ENCODE measurements around the gene TLL1.

The TLL1 gene

DNA sequence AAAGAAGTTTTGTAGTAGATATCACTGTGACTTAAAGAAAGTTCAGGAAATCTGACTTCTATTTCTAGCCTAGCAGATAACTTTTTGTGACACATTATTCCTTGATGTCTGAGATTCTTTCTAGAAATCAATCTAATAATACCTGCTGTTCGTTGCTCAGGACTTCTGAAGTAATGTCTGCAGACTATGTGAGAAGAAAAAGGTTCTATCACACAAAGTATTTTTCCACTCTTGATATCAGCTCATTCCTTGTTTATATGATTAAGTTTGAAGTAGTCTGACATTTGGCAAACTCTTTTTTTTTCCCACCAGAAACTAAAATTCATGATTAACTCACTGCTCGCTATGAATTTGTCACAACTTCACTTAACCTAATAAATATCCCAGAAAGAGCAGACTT is 56.6 kb downstream of the TLL1 start:
- Histone ChIP-seq H3K27me3 (ENCODE audit: low read depth, low read length) (no peaks in the 10 kb centered on the region), H3K79me2 (ENCODE audit: low read length) (no peaks in the 10 kb centered on the region), H2AFZ (ENCODE audit: low read depth, low read length) (no peak overlapping the region), H3K4me2 (ENCODE audit: low read length) (no peak overlapping the region), H3K4me1 (ENCODE audit: low read length) (peaks cover 10% of the 10 kb centered on the region), H3K4me3 (ENCODE audit: low read length) (no peak overlapping the region), H4K20me1 (ENCODE audit: insufficient read depth, low read length) (no peaks in the 10 kb centered on the region), H3K36me3 (replicated peaks; ENCODE audit: low read depth, low read length) (no peaks in the 10 kb centered on the region), H3K9me3 (ENCODE audit: insufficient read depth, low read length) (no peaks in the 10 kb centered on the region), H3K27ac (ENCODE audit: low read length) (no peak overlapping the region), H3K9ac (ENCODE audit: low read length) (no peak overlapping the region)
- TF ChIP-seq, protein P1, sequence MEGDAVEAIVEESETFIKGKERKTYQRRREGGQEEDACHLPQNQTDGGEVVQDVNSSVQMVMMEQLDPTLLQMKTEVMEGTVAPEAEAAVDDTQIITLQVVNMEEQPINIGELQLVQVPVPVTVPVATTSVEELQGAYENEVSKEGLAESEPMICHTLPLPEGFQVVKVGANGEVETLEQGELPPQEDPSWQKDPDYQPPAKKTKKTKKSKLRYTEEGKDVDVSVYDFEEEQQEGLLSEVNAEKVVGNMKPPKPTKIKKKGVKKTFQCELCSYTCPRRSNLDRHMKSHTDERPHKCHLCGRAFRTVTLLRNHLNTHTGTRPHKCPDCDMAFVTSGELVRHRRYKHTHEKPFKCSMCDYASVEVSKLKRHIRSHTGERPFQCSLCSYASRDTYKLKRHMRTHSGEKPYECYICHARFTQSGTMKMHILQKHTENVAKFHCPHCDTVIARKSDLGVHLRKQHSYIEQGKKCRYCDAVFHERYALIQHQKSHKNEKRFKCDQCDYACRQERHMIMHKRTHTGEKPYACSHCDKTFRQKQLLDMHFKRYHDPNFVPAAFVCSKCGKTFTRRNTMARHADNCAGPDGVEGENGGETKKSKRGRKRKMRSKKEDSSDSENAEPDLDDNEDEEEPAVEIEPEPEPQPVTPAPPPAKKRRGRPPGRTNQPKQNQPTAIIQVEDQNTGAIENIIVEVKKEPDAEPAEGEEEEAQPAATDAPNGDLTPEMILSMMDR (IDR thresholded peaks at IDR 0.05; ENCODE audit: low read depth, low read length) = no peak
- no peak for TF ChIP-seq EZH2phosphoT487 (IDR thresholded peaks at IDR 0.05; ENCODE audit: low read depth)

DNA sequence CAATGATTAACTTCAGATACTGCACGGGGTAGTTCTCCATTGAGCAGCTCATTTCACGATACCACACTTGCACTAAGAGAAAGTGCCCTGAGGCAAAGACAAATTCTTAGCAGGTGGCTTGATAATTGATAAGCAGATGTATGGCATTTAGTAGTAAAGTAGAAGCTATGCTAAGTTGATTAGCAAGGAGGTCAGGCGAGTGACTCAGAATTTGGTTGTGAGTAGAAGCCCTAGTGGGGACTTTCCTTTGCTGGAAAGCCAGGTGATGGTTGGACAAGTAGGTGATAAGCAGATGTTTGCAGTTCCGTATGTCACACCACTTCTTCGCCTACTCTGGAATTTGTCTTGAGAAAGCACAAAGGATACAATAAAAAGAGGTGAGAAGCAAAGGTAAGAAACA is 58.7 kb downstream of the TLL1 start:
- no peaks in the 10 kb centered on the region for H3K79me2 ChIP-seq (ENCODE audit: low read length)
- no peak overlapping the region for H3K4me2 ChIP-seq (ENCODE audit: low read length)
- no peaks in the 10 kb centered on the region for H3K9me3 ChIP-seq (ENCODE audit: insufficient read depth, low read length)
- H2AFZ ChIP-seq (ENCODE audit: low read depth, low read length) = no peak overlapping the region
- no peak for TF ChIP-seq EZH2phosphoT487 (IDR thresholded peaks at IDR 0.05; ENCODE audit: low read depth)
- TF ChIP-seq, protein P1 (IDR thresholded peaks at IDR 0.05; ENCODE audit: low read depth, low read length) = no peak
- H3K27ac ChIP-seq (ENCODE audit: low read length) = no peak overlapping the region
- no peak overlapping the region for H3K9ac ChIP-seq (ENCODE audit: low read length)
- peaks cover 10% of the 10 kb centered on the region for H3K4me1 ChIP-seq (ENCODE audit: low read length)
- no peaks in the 10 kb centered on the region for H3K36me3 ChIP-seq (replicated peaks; ENCODE audit: low read depth, low read length)
- H3K27me3 ChIP-seq (ENCODE audit: low read depth, low read length) = no peaks in the 10 kb centered on the region
- H3K4me3 ChIP-seq (ENCODE audit: low read length) = no peak overlapping the region
- H4K20me1 ChIP-seq (ENCODE audit: insufficient read depth, low read length) = no peaks in the 10 kb centered on the region

DNA sequence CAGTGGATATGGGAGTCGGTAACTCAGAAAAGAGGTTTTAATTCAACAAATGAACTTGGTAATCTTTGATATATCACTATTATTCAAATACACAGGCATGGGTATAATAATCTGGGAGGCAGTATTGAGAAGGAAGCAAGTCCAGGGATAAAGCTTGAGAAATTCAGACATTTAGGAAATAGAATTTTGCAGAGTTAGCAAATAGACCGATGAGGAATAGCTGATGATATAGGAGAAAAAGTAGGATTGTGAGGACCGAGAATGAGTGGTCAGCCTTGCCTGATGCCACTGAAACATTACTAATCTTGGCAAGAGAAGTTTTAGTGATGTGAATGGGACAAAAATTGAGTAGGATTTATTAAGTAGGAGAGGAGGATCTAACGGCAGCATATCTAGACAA is 71.9 kb downstream of the TLL1 start:
- Histone ChIP-seq H3K79me2 (ENCODE audit: low read length) (no peaks in the 10 kb centered on the region), H3K4me2 (ENCODE audit: low read length) (no peak overlapping the region), H3K4me3 (ENCODE audit: low read length) (no peak overlapping the region), H2AFZ (ENCODE audit: low read depth, low read length) (no peak overlapping the region), H3K9me3 (ENCODE audit: insufficient read depth, low read length) (no peaks in the 10 kb centered on the region), H3K4me1 (ENCODE audit: low read length) (no peaks in the 10 kb centered on the region), H3K27ac (ENCODE audit: low read length) (no peak overlapping the region), H4K20me1 (ENCODE audit: insufficient read depth, low read length) (no peaks in the 10 kb centered on the region), H3K27me3 (ENCODE audit: low read depth, low read length) (no peaks in the 10 kb centered on the region), H3K9ac (ENCODE audit: low read length) (no peak overlapping the region), H3K36me3 (replicated peaks; ENCODE audit: low read depth, low read length) (no peaks in the 10 kb centered on the region)
- TF ChIP-seq, protein P1 (IDR thresholded peaks at IDR 0.05; ENCODE audit: low read depth, low read length) = no peak
- TF ChIP-seq EZH2phosphoT487 (IDR thresholded peaks at IDR 0.05; ENCODE audit: low read depth) = no peak

DNA sequence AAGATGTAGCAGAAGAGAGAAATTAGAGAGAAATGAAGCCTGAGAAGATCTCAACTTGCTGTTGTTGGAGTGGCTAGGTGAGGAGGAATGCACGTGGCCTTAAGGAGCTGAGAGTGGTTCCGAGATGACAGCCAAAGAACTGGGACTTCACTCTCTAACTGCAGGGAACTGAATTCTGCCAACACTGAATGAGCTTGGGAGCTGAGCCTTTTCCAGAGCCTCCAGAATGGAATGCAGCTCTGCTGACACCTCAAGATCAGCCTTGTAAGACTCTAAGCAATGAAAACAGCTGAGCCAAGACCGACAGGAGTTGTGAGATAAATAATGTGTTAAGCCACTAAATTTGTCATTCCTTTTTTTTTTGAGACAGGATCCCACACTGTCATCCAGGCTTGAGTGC is 73.0 kb downstream of the TLL1 start:
- Histone ChIP-seq H2AFZ (ENCODE audit: low read depth, low read length) (no peak overlapping the region), H3K9me3 (ENCODE audit: insufficient read depth, low read length) (no peaks in the 10 kb centered on the region), H3K4me1 (ENCODE audit: low read length) (no peaks in the 10 kb centered on the region), H3K27me3 (ENCODE audit: low read depth, low read length) (no peaks in the 10 kb centered on the region), H3K9ac (ENCODE audit: low read length) (no peak overlapping the region), H3K79me2 (ENCODE audit: low read length) (no peaks in the 10 kb centered on the region), H3K4me2 (ENCODE audit: low read length) (no peak overlapping the region), H4K20me1 (ENCODE audit: insufficient read depth, low read length) (no peaks in the 10 kb centered on the region), H3K27ac (ENCODE audit: low read length) (no peak overlapping the region), H3K36me3 (replicated peaks; ENCODE audit: low read depth, low read length) (no peaks in the 10 kb centered on the region), H3K4me3 (ENCODE audit: low read length) (no peak overlapping the region)
- TF ChIP-seq EZH2phosphoT487 (IDR thresholded peaks at IDR 0.05; ENCODE audit: low read depth) = no peak
- TF ChIP-seq, protein P1 (IDR thresholded peaks at IDR 0.05; ENCODE audit: low read depth, low read length) = no peak
